WTC11 (cell line): Measurements from ENCODE around the gene AGAP1. TPM values are rescaled to one million over a fixed set of nuclear protein-coding genes. Genes with fewer than 3 reads are reported as not detected.
A peak's percentile ranks its signal among the peaks of the same experiment; 100 is the strongest.

Experiments used
- ATAC-seq: fragments of 200-7000 bp; cut with Tn5 transposase; 2 replicates; pipeline ENCODE4 v1.10.0; 2021; ENCODE audit warnings: mild to moderate bottlenecking, moderate library complexity
- CTCF ChIA-PET: fragments of 300-600 bp; sonication (Branson Sonifier 250); formaldehyde crosslinking; loops from one replicate; lab custom pipeline; 2021; ENCODE audit warnings: antibody characterized with exemption; lab: Charles Lee
- POLR2A ChIA-PET: fragments of 350-600 bp; sonication (Branson Sonifier 250); formaldehyde crosslinking; loops from one replicate; lab custom pipeline; 2021; ENCODE audit warnings: antibody characterized with exemption; lab: Charles Lee
- DNase-seq: peaks from one replicate; pipeline ENCODE4 v3.0.0; 2021; ENCODE audit warnings: low spot score
- H3K27ac Mint-ChIP-seq: 2 replicates; pipeline ENCODE4 v1.8.0; 2021; ENCODE audit warnings: mixed read lengths
- H3K27me3 Mint-ChIP-seq: 2 replicates; pipeline ENCODE4 v1.8.0; 2021; ENCODE audit warnings: low read depth, mild to moderate bottlenecking, moderate library complexity, mixed read lengths
- H3K36me3 Mint-ChIP-seq: 2 replicates; pipeline ENCODE4 v1.8.0; 2021; ENCODE audit warnings: mixed read lengths
- H3K4me1 Mint-ChIP-seq: 2 replicates; pipeline ENCODE4 v1.8.0; 2022; ENCODE audit warnings: mixed read lengths
- H3K4me3 Mint-ChIP-seq: 2 replicates; pipeline ENCODE4 v1.8.0; 2021; ENCODE audit warnings: mild to moderate bottlenecking, moderate library complexity, mixed read lengths
- H3K9me3 Mint-ChIP-seq: 2 replicates; pipeline ENCODE4 v1.8.0; 2021; ENCODE audit warnings: mixed read lengths
- ATF6 ChIP-seq: sonication (generic); formaldehyde crosslinking; IDR thresholded peaks from 2 replicates; pipeline ENCODE4 v1.8.1; 2023; ENCODE audit warnings: mild to moderate bottlenecking, missing genetic modification reagents
- CDX4 ChIP-seq: fragments of 250-450 bp; sonication (Bioruptor Pico); IDR thresholded peaks from 2 replicates; pipeline ENCODE4 v1.9.0; 2021; ENCODE audit warnings: moderate library complexity, mild to moderate bottlenecking, inconsistent platforms, borderline replicate concordance
- CREB1 ChIP-seq: sonication (generic); formaldehyde crosslinking; IDR thresholded peaks from 2 replicates; pipeline ENCODE4 v1.8.0; 2023; ENCODE audit warnings: mild to moderate bottlenecking, missing genetic modification reagents
- ETV6 ChIP-seq: sonication (generic); formaldehyde crosslinking; IDR thresholded peaks from 2 replicates; pipeline ENCODE4 v1.8.1; 2022; ENCODE audit warnings: mild to moderate bottlenecking, missing genetic modification reagents
- GABPB1 ChIP-seq: sonication (generic); formaldehyde crosslinking; IDR thresholded peaks from 2 replicates; pipeline ENCODE4 v1.8.1; 2023; ENCODE audit warnings: mild to moderate bottlenecking, missing genetic modification reagents
- MAX ChIP-seq: sonication (generic); formaldehyde crosslinking; IDR thresholded peaks from 2 replicates; pipeline ENCODE4 v1.8.0; 2022; ENCODE audit warnings: mild to moderate bottlenecking, missing genetic modification reagents
- NR1H2 ChIP-seq: sonication (generic); formaldehyde crosslinking; IDR thresholded peaks from 2 replicates; pipeline ENCODE4 v1.9.0; 2021; ENCODE audit warnings: mild to moderate bottlenecking, moderate library complexity, missing genetic modification reagents
- NR2C2 ChIP-seq: sonication (generic); formaldehyde crosslinking; IDR thresholded peaks from 2 replicates; pipeline ENCODE4 v1.8.0; 2022; ENCODE audit warnings: mild to moderate bottlenecking, missing genetic modification reagents
- PREB ChIP-seq: sonication (generic); formaldehyde crosslinking; IDR thresholded peaks from 2 replicates; pipeline ENCODE4 v1.8.1; 2022; ENCODE audit warnings: mild to moderate bottlenecking, missing genetic modification reagents, moderate library complexity, borderline replicate concordance
- TCF7 ChIP-seq: sonication (generic); formaldehyde crosslinking; IDR thresholded peaks from 2 replicates; pipeline ENCODE4 v1.8.0; 2022; ENCODE audit warnings: mild to moderate bottlenecking, low read depth, missing genetic modification reagents, moderate library complexity
- ZNF317 ChIP-seq: sonication (generic); formaldehyde crosslinking; IDR thresholded peaks from 2 replicates; pipeline ENCODE4 v1.8.1; 2023; ENCODE audit warnings: low read depth, mild to moderate bottlenecking, moderate library complexity, missing genetic modification reagents, borderline replicate concordance
- ZNF512 ChIP-seq: sonication (generic); formaldehyde crosslinking; IDR thresholded peaks from 2 replicates; pipeline ENCODE4 v1.8.1; 2022; ENCODE audit warnings: missing genetic modification reagents, borderline replicate concordance
- ZNF671 ChIP-seq: fragments of 250-450 bp; sonication (Bioruptor Pico); IDR thresholded peaks from 2 replicates; pipeline ENCODE4 v1.8.0; 2021; ENCODE audit warnings: mild to moderate bottlenecking
- total RNA-seq: library from RNA; stranded (reverse); gene quantifications from 3 replicates; pipeline ENCODE4 v1.2.3, GENCODE V29; 2021
- TF ChIP-seq, protein P1 (sequence below): sonication (generic); formaldehyde crosslinking; IDR thresholded peaks from 2 replicates; pipeline ENCODE4 v1.8.0; 2023; ENCODE audit warnings: missing genetic modification reagents, mild to moderate bottlenecking, borderline replicate concordance

Gene AGAP1
- total RNA-seq, 1 experiment from 2014 or later: 49.3 TPM

- Mint-ChIP-seq H3K27ac (no peak overlapping the region; the same call in 1 of the 2 replicates), H3K4me1 (peaks cover 34% of the 10 kb centered on the region), H3K36me3 (no peaks in the 10 kb centered on the region)
- ATAC-seq (peak; percentile 30), DNase-seq (peak; percentile 18)
- no peak for TF ChIP-seq CDX4 (CRISPR knock-in tag)
- TF ChIP-seq, protein P1, sequence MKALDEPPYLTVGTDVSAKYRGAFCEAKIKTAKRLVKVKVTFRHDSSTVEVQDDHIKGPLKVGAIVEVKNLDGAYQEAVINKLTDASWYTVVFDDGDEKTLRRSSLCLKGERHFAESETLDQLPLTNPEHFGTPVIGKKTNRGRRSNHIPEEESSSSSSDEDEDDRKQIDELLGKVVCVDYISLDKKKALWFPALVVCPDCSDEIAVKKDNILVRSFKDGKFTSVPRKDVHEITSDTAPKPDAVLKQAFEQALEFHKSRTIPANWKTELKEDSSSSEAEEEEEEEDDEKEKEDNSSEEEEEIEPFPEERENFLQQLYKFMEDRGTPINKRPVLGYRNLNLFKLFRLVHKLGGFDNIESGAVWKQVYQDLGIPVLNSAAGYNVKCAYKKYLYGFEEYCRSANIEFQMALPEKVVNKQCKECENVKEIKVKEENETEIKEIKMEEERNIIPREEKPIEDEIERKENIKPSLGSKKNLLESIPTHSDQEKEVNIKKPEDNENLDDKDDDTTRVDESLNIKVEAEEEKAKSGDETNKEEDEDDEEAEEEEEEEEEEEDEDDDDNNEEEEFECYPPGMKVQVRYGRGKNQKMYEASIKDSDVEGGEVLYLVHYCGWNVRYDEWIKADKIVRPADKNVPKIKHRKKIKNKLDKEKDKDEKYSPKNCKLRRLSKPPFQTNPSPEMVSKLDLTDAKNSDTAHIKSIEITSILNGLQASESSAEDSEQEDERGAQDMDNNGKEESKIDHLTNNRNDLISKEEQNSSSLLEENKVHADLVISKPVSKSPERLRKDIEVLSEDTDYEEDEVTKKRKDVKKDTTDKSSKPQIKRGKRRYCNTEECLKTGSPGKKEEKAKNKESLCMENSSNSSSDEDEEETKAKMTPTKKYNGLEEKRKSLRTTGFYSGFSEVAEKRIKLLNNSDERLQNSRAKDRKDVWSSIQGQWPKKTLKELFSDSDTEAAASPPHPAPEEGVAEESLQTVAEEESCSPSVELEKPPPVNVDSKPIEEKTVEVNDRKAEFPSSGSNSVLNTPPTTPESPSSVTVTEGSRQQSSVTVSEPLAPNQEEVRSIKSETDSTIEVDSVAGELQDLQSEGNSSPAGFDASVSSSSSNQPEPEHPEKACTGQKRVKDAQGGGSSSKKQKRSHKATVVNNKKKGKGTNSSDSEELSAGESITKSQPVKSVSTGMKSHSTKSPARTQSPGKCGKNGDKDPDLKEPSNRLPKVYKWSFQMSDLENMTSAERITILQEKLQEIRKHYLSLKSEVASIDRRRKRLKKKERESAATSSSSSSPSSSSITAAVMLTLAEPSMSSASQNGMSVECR (CRISPR knock-in tag): 0 out of 2 replicates have a peak, but pooled peaks have one; percentile 46
- TF ChIP-seq, all 79 proteins: peak for 1
- Mint-ChIP-seq H3K4me3 (no peak overlapping the region), H3K27me3 (no peaks in the 10 kb centered on the region), H3K9me3 (no peaks in the 10 kb centered on the region)
- ChIA-PET CTCF (interaction anchor here (0.7 to 1.9 kb wide), 4 partner anchors 86 to 330 kb away, joined by 3 to 5 read pairs (median 4); no protein-coding TSS in a partner anchor), POLR2A (no interaction called here)
These were observed 357.1 kb downstream of the AGAP1 start for GRCh38 chr2:235850771-235851551.

GRCh38 chr2:235851828-235852525 lies 358.1 kb downstream of the AGAP1 start:
- Mint-ChIP-seq H3K4me3 (no peak overlapping the region), H3K27ac (no peak overlapping the region; the same call in 1 of the 2 replicates), H3K36me3 (no peaks in the 10 kb centered on the region), H3K4me1 (peaks cover 34% of the 10 kb centered on the region), H3K9me3 (no peaks in the 10 kb centered on the region), H3K27me3 (no peaks in the 10 kb centered on the region)
- DNase-seq: peak; percentile 8
- CTCF ChIA-PET: interaction anchor here (0.7 to 1.9 kb wide), 3 partner anchors 85 to 329 kb away, joined by 3 to 5 read pairs (median 4); no protein-coding TSS in a partner anchor
- TF ChIP-seq TCF7 (CRISPR knock-in tag): no peak
- no peak for ATAC-seq
- POLR2A ChIA-PET: no interaction called here

- TF ChIP-seq ZNF671 (CRISPR knock-in tag): no peak
- no peak for TF ChIP-seq MAX (CRISPR knock-in tag)
- no peak for TF ChIP-seq NR2C2 (CRISPR knock-in tag)
- TF ChIP-seq ZNF317 (CRISPR knock-in tag): no peak
- no peak for TF ChIP-seq NR1H2
- TF ChIP-seq CREB1 (CRISPR knock-in tag): no peak
- TF ChIP-seq GABPB1 (CRISPR knock-in tag): no peak
- TF ChIP-seq ATF6 (CRISPR knock-in tag): no peak
- TF ChIP-seq PREB (CRISPR knock-in tag): no peak
- TF ChIP-seq ZNF512: no peak
- TF ChIP-seq ETV6 (CRISPR knock-in tag): no peak
- Mint-ChIP-seq H3K4me1 (peaks cover 36% of the 10 kb centered on the region), H3K4me3 (no peak overlapping the region), H3K27me3 (no peaks in the 10 kb centered on the region), H3K9me3 (no peaks in the 10 kb centered on the region), H3K27ac (no peak overlapping the region), H3K36me3 (no peaks in the 10 kb centered on the region)
- DNase-seq: peak; percentile 11
- CTCF ChIA-PET: no interaction called here
- peak; percentile 30; the same call in 1 of the 2 replicates for ATAC-seq
- POLR2A ChIA-PET: no interaction called here
These were observed 358.7 kb downstream of the AGAP1 start for GRCh38 chr2:235852526-235852920.
